Neuron (in vitro differentiated cells): ENCODE data around the gene CFAP58.

Source experiments
- H2AFZ ChIP-seq: one replicate; pipeline ENCODE4 v1.6.1; 2013; ENCODE audit warnings: low read depth, mild to moderate bottlenecking, inconsistent platforms, low read length, moderate library complexity
- H3K27me3 ChIP-seq: one replicate; pipeline ENCODE4 v1.6.1; 2013; ENCODE audit warnings: low read length; ENCODE audit not compliant: insufficient read depth
- H3K36me3 ChIP-seq: one replicate; pipeline ENCODE4 v1.6.1; 2013; ENCODE audit warnings: low read length; ENCODE audit not compliant: insufficient read depth
- H3K4me1 ChIP-seq: one replicate; pipeline ENCODE4 v1.6.1; 2013; ENCODE audit warnings: low read length; ENCODE audit not compliant: insufficient read depth
- H3K4me3 ChIP-seq: 2 replicates; pipeline ENCODE4 v1.5.1; 2013; ENCODE audit warnings: mild to moderate bottlenecking, low read length, moderate library complexity
- H3K9me3 ChIP-seq: one replicate; pipeline ENCODE4 v1.6.1; 2013; ENCODE audit warnings: low read length

The CFAP58 gene

GRCh38 chr10:104345941-104346340 is 7.7 kb upstream of the CFAP58 start:
- no peaks in the 10 kb centered on the region for H3K9me3 ChIP-seq
- peaks cover 4% of the 10 kb centered on the region for H3K27me3 ChIP-seq
- peaks cover 4% of the 10 kb centered on the region for H3K4me1 ChIP-seq
- no peak overlapping the region for H2AFZ ChIP-seq
- no peak overlapping the region for H3K4me3 ChIP-seq
- no peaks in the 10 kb centered on the region for H3K36me3 ChIP-seq

GRCh38 chr10:104347295-104348045 is 6.2 kb upstream of the CFAP58 start:
- H3K27me3 ChIP-seq, result peaks cover 4% of the 10 kb centered on the region
- no peak overlapping the region for H2AFZ ChIP-seq
- H3K36me3 ChIP-seq, result no peaks in the 10 kb centered on the region
- H3K4me1 ChIP-seq, result peaks cover 4% of the 10 kb centered on the region
- H3K9me3 ChIP-seq, result no peaks in the 10 kb centered on the region
- H3K4me3 ChIP-seq, result no peak overlapping the region

- Histone ChIP-seq H3K36me3 (no peaks in the 10 kb centered on the region), H3K9me3 (no peaks in the 10 kb centered on the region), H2AFZ (no peak overlapping the region), H3K4me1 (no peaks in the 10 kb centered on the region), H3K4me3 (no peak overlapping the region), H3K27me3 (peaks cover 4% of the 10 kb centered on the region)
These were observed 5.0 kb upstream of the CFAP58 start for GRCh38 chr10:104348601-104349000.

GRCh38 chr10:104349623-104350126 is 4.0 kb upstream of the CFAP58 start:
- Histone ChIP-seq H2AFZ (no peak overlapping the region), H3K9me3 (no peaks in the 10 kb centered on the region), H3K27me3 (peaks cover 4% of the 10 kb centered on the region), H3K4me3 (no peak overlapping the region), H3K36me3 (no peaks in the 10 kb centered on the region), H3K4me1 (no peaks in the 10 kb centered on the region)

GRCh38 chr10:104350127-104350635 is 3.5 kb upstream of the CFAP58 start:
- H3K4me1 ChIP-seq, result no peaks in the 10 kb centered on the region
- no peak overlapping the region for H2AFZ ChIP-seq
- peaks cover 8% of the 10 kb centered on the region for H3K27me3 ChIP-seq
- no peaks in the 10 kb centered on the region for H3K36me3 ChIP-seq
- H3K9me3 ChIP-seq, result no peaks in the 10 kb centered on the region
- no peak overlapping the region for H3K4me3 ChIP-seq

- Histone ChIP-seq H3K4me1 (no peaks in the 10 kb centered on the region), H3K9me3 (no peaks in the 10 kb centered on the region), H3K36me3 (no peaks in the 10 kb centered on the region), H3K27me3 (peaks cover 9% of the 10 kb centered on the region), H3K4me3 (no peak overlapping the region), H2AFZ (no peak overlapping the region)
These were observed 2.5 kb upstream of the CFAP58 start for GRCh38 chr10:104351061-104351702.

GRCh38 chr10:104351919-104352318 is 1.7 kb upstream of the CFAP58 start:
- H3K27me3 ChIP-seq, result peaks cover 9% of the 10 kb centered on the region
- H3K9me3 ChIP-seq, result no peaks in the 10 kb centered on the region
- no peaks in the 10 kb centered on the region for H3K36me3 ChIP-seq
- no peaks in the 10 kb centered on the region for H3K4me1 ChIP-seq
- H2AFZ ChIP-seq, result no peak overlapping the region
- H3K4me3 ChIP-seq, result no peak overlapping the region

GRCh38 chr10:104359811-104360210 is 6.2 kb downstream of the CFAP58 start:
- H3K36me3 ChIP-seq, result no peaks in the 10 kb centered on the region
- no peak overlapping the region for H3K4me3 ChIP-seq
- peaks cover 2% of the 10 kb centered on the region for H3K9me3 ChIP-seq
- no peak overlapping the region for H2AFZ ChIP-seq
- H3K27me3 ChIP-seq, result peaks cover 4% of the 10 kb centered on the region
- no peaks in the 10 kb centered on the region for H3K4me1 ChIP-seq

- H2AFZ ChIP-seq, result peak overlapping the region; percentile 28
- H3K27me3 ChIP-seq, result no peaks in the 10 kb centered on the region
These were observed 14.3 kb downstream of the CFAP58 start for GRCh38 chr10:104367904-104368303.

GRCh38 chr10:104368381-104368780 is 14.7 kb downstream of the CFAP58 start:
- Histone ChIP-seq H3K4me3 (no peak overlapping the region), H3K4me1 (peaks cover 10% of the 10 kb centered on the region), H3K36me3 (no peaks in the 10 kb centered on the region), H2AFZ (peak overlapping the region; percentile 28), H3K27me3 (no peaks in the 10 kb centered on the region), H3K9me3 (peaks cover 6% of the 10 kb centered on the region)

More at GRCh38 chr10:104367904-104368303, 14.3 kb downstream of the CFAP58 start:
- H3K36me3 ChIP-seq, result no peaks in the 10 kb centered on the region
- H3K4me3 ChIP-seq, result no peak overlapping the region
- H3K4me1 ChIP-seq, result peaks cover 10% of the 10 kb centered on the region
- H3K9me3 ChIP-seq, result peaks cover 6% of the 10 kb centered on the region

- no peaks in the 10 kb centered on the region for H3K36me3 ChIP-seq
- no peaks in the 10 kb centered on the region for H3K27me3 ChIP-seq
- no peak overlapping the region for H3K4me3 ChIP-seq
- H2AFZ ChIP-seq, result no peak overlapping the region
- peaks cover 4% of the 10 kb centered on the region for H3K9me3 ChIP-seq
- H3K4me1 ChIP-seq, result peaks cover 10% of the 10 kb centered on the region
These were observed 18.1 kb downstream of the CFAP58 start for GRCh38 chr10:104371753-104372152.

GRCh38 chr10:104374591-104374990 is 21.0 kb downstream of the CFAP58 start:
- H3K4me3 ChIP-seq, result no peak overlapping the region
- H3K4me1 ChIP-seq, result peaks cover 3% of the 10 kb centered on the region
- H3K9me3 ChIP-seq, result peaks cover 4% of the 10 kb centered on the region
- no peaks in the 10 kb centered on the region for H3K36me3 ChIP-seq
- H2AFZ ChIP-seq, result no peak overlapping the region
- H3K27me3 ChIP-seq, result no peaks in the 10 kb centered on the region

- H3K4me3 ChIP-seq, result no peak overlapping the region
- H3K9me3 ChIP-seq, result no peaks in the 10 kb centered on the region
- peaks cover 3% of the 10 kb centered on the region for H3K4me1 ChIP-seq
These were observed 23.2 kb downstream of the CFAP58 start for GRCh38 chr10:104376784-104377300.

More at GRCh38 chr10:104376784-104377300, 23.2 kb downstream of the CFAP58 start:
- Histone ChIP-seq H3K27me3 (no peaks in the 10 kb centered on the region), H3K36me3 (no peaks in the 10 kb centered on the region), H2AFZ (no peak overlapping the region)
